A204.1 (cell line): ENCODE measurements around the gene MSH2.
"Not testable (repeated sequence)": the region's sequence is repeated elsewhere in the genome, so short reads cannot be mapped to it uniquely, and the experiment has no call there.

Source experiments
- FAIRE-seq: peaks from 2 replicates; lab custom pipeline; 2012; peaks lifted over from hg19 to GRCh38; lab: Jason Lieb, UNC

Gene MSH2

GRCh38 chr2:47407976-47408375, 5.0 kb downstream of the MSH2 start:
- FAIRE-seq: not testable (repeated sequence)

- no peak for FAIRE-seq
These were observed 11.9 kb downstream of the MSH2 start for GRCh38 chr2:47414682-47415458.

GRCh38 chr2:47420214-47420613, 17.3 kb downstream of the MSH2 start:
- no peak for FAIRE-seq

- FAIRE-seq: not testable (repeated sequence)
These were observed 17.7 kb downstream of the MSH2 start for GRCh38 chr2:47420683-47421082.

GRCh38 chr2:47422016-47422415, 19.1 kb downstream of the MSH2 start:
- no peak for FAIRE-seq

GRCh38 chr2:47422560-47422959, 19.6 kb downstream of the MSH2 start:
- FAIRE-seq: no peak

GRCh38 chr2:47426786-47427185, 23.8 kb downstream of the MSH2 start:
- no peak for FAIRE-seq

- FAIRE-seq: no peak
These were observed 26.8 kb downstream of the MSH2 start for GRCh38 chr2:47429795-47430194.

GRCh38 chr2:47433006-47433405, 30.1 kb downstream of the MSH2 start:
- not testable (repeated sequence) for FAIRE-seq

- FAIRE-seq: not testable (repeated sequence)
These were observed 30.5 kb downstream of the MSH2 start for GRCh38 chr2:47433445-47433844.

- peak; percentile 89 for FAIRE-seq
These were observed 34.3 kb downstream of the MSH2 start for GRCh38 chr2:47437287-47437686.

- no peak for FAIRE-seq
These were observed 35.1 kb downstream of the MSH2 start for GRCh38 chr2:47438106-47438505.

GRCh38 chr2:47438783-47439182, 35.8 kb downstream of the MSH2 start:
- FAIRE-seq: no peak

GRCh38 chr2:47451790-47452189, 48.8 kb downstream of the MSH2 start:
- no peak for FAIRE-seq

GRCh38 chr2:47452761-47453160, 49.8 kb downstream of the MSH2 start:
- no peak for FAIRE-seq

GRCh38 chr2:47454818-47455217, 51.9 kb downstream of the MSH2 start:
- not testable (repeated sequence) for FAIRE-seq

GRCh38 chr2:47455411-47455810, 52.5 kb downstream of the MSH2 start:
- FAIRE-seq: no peak

GRCh38 chr2:47456851-47457250, 53.9 kb downstream of the MSH2 start:
- no peak for FAIRE-seq

- no peak for FAIRE-seq
These were observed 54.3 kb downstream of the MSH2 start for GRCh38 chr2:47457268-47457667.

GRCh38 chr2:47459021-47459420, 56.1 kb downstream of the MSH2 start:
- FAIRE-seq: no peak

GRCh38 chr2:47460766-47461165, 57.8 kb downstream of the MSH2 start:
- peak; percentile 76 for FAIRE-seq

GRCh38 chr2:47471429-47472116, 68.6 kb downstream of the MSH2 start:
- FAIRE-seq: no peak

- FAIRE-seq: no peak
These were observed 76.9 kb downstream of the MSH2 start for GRCh38 chr2:47479863-47480262.

- no peak for FAIRE-seq
These were observed 80.2 kb downstream of the MSH2 start for GRCh38 chr2:47483191-47483590.
